HL-60 (cell line): Measurements from ENCODE around the gene RAB18.

Experiments
- DNase-seq, 2 experiments: peaks; one replicate each; pipeline ENCODE4 v3.0.0-alpha.2; 2010 to 2020; ENCODE audit warnings: low read depth in 1 of 2, low spot score in 1 of 2
- H3K27ac ChIP-seq: fragments of 250-450 bp; sonication (Bioruptor Pico); replicated peaks from 2 replicates; pipeline ENCODE4 v1.5.1; 2020; ENCODE audit warnings: mild to moderate bottlenecking, moderate library complexity
- H3K27me3 ChIP-seq: fragments of 250-450 bp; sonication (Bioruptor Pico); 2 replicates; pipeline ENCODE4 v1.5.1; 2021; ENCODE audit warnings: mild to moderate bottlenecking, moderate library complexity; ENCODE audit not compliant: insufficient read depth, poor library complexity, severe bottlenecking
- H3K4me3 ChIP-seq: replicated peaks from 2 replicates; pipeline ENCODE4 v1.5.1; 2011; ENCODE audit warnings: mild to moderate bottlenecking, control low read depth, low read length; ENCODE audit not compliant: insufficient read depth
- CTCF ChIP-seq: IDR thresholded peaks from one replicate; pipeline ENCODE4 v1.5.1; 2011; ENCODE audit warnings: low read length, control low read depth, inconsistent platforms; ENCODE audit not compliant: insufficient read depth
- GABPA ChIP-seq: IDR thresholded peaks from 2 replicates; pipeline ENCODE4 v1.6.1; 2012; ENCODE audit warnings: low read depth
- POLR2AphosphoS5 ChIP-seq: IDR thresholded peaks from 2 replicates; pipeline ENCODE4 v1.6.1; 2012; ENCODE audit warnings: low read depth
- SPI1 ChIP-seq: IDR thresholded peaks from 2 replicates; pipeline ENCODE4 v1.6.1; 2012; ENCODE audit warnings: low read depth, mild to moderate bottlenecking, borderline replicate concordance
- TF ChIP-seq, protein P1 (sequence below): IDR thresholded peaks from 2 replicates; pipeline ENCODE4 v1.6.1; 2012; ENCODE audit warnings: low read depth; ENCODE audit not compliant: insufficient replicate concordance

Gene RAB18

GRCh38 chr10:27527666-27528295 is 23.7 kb downstream of the RAB18 start:
- Histone ChIP-seq H3K27ac (no peak overlapping the region), H3K27me3 (no peaks in the 10 kb centered on the region), H3K4me3 (no peak overlapping the region)
- no peak for DNase-seq
- TF ChIP-seq SPI1 (no peak), CTCF (no peak), GABPA (no peak), POLR2AphosphoS5 (no peak)
- TF ChIP-seq, protein P1, sequence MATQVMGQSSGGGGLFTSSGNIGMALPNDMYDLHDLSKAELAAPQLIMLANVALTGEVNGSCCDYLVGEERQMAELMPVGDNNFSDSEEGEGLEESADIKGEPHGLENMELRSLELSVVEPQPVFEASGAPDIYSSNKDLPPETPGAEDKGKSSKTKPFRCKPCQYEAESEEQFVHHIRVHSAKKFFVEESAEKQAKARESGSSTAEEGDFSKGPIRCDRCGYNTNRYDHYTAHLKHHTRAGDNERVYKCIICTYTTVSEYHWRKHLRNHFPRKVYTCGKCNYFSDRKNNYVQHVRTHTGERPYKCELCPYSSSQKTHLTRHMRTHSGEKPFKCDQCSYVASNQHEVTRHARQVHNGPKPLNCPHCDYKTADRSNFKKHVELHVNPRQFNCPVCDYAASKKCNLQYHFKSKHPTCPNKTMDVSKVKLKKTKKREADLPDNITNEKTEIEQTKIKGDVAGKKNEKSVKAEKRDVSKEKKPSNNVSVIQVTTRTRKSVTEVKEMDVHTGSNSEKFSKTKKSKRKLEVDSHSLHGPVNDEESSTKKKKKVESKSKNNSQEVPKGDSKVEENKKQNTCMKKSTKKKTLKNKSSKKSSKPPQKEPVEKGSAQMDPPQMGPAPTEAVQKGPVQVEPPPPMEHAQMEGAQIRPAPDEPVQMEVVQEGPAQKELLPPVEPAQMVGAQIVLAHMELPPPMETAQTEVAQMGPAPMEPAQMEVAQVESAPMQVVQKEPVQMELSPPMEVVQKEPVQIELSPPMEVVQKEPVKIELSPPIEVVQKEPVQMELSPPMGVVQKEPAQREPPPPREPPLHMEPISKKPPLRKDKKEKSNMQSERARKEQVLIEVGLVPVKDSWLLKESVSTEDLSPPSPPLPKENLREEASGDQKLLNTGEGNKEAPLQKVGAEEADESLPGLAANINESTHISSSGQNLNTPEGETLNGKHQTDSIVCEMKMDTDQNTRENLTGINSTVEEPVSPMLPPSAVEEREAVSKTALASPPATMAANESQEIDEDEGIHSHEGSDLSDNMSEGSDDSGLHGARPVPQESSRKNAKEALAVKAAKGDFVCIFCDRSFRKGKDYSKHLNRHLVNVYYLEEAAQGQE, result no peak

DNA sequence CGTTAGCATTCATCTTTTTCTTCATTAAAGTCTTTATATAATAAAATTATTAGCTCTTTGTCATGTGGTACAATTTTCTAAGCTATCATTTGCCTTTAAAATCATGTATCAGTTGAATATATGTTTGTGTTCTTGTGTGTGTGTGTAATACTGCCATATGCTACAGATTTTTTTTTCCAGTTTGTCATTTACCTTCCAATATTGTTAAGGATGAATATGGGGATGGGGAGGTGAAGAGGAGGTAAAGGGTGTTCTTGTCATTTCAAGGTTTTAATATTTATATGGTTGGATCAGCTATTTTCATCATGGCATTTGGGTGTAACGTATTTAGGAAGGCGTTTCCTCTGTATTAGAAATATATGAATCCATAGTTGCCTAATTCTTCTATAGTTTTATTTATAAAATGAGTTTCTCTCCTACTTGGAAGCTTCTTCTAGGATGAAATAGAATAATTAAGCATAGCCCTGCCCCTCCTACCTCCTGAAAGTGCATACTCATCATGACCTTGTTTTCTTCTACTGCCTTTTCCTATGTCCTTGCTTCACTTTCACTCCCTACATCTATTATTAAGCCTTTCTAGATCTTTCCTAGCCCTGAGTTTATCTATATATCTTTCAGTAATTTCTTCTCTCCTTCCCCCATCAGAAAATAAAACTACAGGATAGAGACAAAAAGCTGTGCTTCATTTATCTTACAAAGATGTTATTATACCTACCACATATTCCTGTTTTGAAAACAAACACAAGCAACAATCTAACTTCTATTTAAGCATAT is 25.1 kb downstream of the RAB18 start:
- Histone ChIP-seq H3K27me3 (no peaks in the 10 kb centered on the region), H3K27ac (no peak overlapping the region), H3K4me3 (no peak overlapping the region)
- no peak for DNase-seq
- TF ChIP-seq, protein P1, result no peak

GRCh38 chr10:27530477-27530876 is 26.4 kb downstream of the RAB18 start:
- no peak for DNase-seq
- H3K27ac ChIP-seq, result no peak overlapping the region
- no peaks in the 10 kb centered on the region for H3K27me3 ChIP-seq
- TF ChIP-seq, protein P1, result no peak
- TF ChIP-seq SPI1 (no peak), CTCF (no peak), POLR2AphosphoS5 (no peak), GABPA (no peak)
- no peak overlapping the region for H3K4me3 ChIP-seq
